ENCODE measurements around the gene MKNK1.

MKNK1 gene

DNA sequence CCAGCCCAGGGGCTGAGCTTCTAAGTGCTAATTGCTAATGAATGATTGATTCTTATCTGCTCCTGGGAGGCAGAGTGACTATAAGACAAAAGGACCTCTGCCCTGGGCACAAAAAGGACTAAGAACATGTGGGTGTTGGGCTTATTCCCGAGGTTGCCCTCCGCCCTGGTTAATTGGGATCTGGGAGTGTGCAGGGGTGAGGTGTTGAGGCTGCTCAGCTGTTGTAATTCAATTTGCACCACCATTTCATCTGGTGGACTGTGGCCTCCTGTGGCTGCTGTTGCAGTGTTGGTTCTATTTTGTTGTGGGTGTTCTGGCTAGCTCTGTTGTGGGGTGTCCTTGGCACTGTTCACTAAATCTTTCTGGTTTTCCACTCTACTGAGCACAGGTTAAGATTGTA, 65.9 kb downstream of the MKNK1 start:
- DNase-seq (ENCODE audit: low read depth) = no peak

DNA sequence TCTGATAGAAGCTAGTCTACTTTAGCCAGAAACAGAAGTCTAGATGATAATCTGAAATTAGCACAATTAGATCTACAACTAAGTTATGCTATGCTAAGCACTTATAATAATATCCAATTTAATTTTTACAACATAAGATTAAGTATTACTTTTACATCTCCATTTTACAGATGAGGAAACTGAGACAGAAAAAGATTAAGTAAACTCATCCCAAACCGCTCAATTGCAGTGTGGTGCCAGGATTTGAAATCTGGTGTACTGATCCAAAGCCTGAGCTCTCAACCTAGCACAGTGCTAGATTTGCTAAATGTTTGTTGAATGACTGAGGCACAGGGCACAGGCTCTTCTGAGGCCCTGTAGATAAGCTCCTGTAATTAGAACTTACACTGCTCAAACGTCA, 66.4 kb downstream of the MKNK1 start:
- DNase-seq (ENCODE audit: low read depth) = no peak

DNA sequence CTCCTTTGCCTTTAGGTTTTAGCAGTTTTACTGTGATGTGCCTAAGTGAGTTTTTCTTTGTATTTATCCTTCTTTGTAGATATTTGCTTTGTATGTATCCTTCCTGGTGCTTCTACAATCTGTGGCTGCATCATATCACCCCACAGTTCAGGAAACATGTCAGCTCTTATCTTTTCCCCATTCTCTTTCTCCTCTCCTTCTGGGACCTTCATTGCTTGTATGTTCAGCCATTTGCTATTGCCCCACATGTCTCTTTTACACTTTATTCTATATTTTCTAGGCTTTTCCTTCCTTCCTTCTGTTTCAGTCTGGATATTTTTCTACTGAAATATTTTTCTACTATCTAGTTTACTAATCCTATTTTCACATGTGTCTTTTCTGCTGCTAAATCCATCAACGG, 67.5 kb downstream of the MKNK1 start:
- no peak for DNase-seq (ENCODE audit: low read depth)

DNA sequence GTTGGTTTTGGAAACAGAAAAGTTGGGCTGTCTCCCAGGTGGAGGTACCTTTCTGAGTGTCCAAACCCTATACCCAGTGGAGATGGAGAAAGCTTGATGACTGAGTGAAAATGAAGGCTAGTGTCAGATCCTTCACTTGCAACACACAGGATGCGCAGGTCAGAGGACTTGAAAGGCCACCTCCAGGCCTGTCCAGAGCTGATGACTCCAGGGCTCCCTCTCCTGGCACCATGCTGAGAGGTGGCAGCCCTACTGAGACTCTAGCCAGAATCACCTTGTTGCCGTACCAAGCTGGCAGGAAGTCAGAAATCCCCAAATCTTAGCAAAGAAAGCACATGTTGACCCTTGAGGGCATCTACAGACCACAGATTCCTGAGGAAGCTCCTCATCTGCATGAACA, 69.0 kb downstream of the MKNK1 start:
- no peak for DNase-seq (ENCODE audit: low read depth)

DNA sequence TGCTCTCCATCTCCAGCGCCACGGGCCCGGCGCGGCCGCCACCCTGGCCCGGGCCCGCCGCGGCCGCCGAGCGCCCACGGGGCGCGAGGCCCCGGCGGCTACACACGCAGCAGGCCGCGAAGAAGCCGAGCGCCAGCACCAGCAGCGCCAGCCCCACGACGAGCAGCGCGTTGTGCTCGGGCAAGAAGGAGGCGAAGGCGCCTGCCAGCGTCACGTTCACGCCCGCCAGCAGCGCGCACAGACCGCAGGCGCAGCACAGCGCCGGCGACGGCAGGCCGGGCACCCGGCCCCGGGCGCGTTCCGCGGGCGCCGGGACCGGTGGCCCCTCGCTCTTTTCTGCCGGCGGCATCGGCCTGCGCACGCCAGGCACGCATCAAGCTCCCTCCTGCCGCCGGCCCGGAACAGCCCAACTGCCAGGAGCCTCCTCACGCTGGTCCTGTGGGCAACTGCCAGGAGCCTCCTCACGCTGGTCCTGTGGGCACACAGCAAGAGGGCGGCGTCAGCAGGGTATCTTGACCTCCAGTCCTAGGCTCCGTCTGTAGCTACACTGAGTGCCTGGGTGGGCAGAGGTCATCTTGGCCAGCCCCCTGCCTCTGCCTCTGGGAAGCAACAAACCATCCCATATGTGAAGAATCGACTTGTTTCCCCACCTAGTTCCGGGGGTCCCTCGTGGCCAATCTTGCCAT, 70.7 kb downstream of the MKNK1 start:
- peak; percentile 6 for DNase-seq (ENCODE audit: low read depth)

DNA sequence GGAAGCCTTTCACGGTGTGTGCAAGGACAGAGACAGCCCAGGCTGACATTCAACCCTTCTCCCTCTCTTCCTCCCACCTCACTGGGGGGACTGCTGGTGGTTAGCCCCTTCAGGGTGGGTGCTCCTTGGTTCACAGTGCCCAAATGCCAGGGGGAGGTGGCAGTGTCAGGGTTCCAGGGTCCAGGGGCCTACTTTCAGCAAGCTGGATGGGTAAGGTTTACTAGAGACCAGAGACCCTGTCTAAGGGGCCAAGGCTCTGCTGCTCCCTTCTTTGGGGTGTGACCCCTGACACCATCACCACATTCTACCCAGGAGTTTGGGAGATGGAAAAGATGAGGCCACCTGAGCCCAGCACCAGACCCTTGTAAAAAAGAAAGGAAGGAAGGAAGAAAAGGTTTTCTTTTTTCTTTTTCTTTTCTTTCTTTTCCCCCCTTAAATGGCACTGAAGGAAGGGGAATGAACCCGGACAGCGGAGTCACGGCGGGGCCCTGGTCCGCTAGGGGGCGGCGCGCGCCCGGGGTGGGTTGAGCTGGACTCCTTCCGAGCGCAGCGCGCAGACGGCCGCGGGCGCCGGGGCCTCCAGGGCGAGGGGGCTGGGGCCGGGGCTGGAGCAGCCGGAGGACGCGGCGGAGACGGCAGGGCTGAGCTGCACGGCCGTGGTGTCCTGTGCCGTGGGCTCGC, 71.4 kb downstream of the MKNK1 start:
- peak; percentile 43 for DNase-seq (ENCODE audit: low read depth)

DNA sequence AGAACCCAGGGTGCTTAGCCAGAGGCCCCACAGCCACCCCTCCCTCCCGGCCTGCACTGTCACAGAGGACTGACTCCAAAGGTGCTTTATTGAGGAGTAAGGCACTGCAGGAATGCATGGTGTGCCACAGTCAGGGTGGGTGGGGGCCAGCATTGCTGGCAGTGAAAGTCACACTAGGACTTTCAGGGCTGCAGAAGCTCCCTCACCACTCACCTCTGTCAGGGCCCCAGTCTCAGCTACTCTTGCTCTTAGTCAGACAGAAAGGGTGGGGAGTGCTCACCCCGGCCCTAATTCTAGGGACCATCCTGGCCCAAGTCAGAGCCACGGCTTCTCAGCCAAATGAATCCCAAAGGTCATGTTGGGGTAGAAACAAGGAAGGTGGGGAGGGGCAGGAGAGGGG, 72.0 kb downstream of the MKNK1 start:
- DNase-seq (ENCODE audit: low read depth) = no peak

DNA sequence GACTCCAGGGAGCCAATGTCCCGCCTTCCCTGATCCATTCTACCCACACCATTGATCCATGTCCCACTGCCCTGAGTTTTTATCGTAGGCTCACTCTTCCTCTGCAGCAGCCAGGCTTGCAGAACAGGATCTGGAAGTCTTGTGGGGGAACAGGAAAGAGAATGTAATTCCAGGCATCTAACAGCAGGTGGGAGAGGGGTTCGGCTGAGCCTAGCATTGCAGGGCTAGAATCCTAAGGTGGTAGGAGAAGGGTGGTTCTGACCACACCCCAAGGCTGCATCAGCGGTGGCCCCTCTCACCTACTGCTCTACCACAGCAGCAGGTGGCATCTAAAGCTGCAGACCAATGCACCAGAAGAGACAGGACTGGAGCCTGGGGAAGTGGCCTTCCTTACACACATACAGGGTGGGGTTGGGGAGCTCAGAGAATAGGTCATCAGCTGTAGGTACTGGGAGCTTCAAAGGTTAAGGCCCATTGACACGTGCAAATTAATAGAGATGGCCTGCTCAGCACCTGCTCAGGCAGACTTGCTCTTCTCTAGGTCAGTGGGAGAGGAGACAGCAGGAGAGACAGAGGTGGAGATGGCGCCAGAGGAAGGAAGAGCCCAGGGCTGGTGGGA, 73.2 kb downstream of the MKNK1 start:
- DNase-seq (ENCODE audit: low read depth) = no peak

DNA sequence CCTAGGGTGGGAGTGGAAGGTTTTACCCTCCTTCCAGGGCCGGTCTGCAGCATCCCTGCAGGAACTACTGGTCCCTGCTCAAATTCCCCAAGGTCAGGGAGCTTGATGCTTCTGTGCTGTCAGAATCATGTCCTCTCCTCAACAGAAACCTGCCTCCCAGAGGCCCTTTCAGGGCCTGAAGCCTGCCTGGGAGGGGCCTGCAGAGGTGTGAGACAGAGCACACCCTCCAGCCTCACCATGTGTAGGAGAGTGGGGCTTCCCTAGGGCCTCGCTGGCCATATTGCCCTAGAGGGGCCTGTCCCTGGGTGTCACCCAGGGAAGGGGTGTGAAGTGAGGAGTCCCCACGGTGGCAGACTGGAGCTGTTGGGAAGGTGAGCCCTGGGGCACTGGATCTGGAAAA, 73.8 kb downstream of the MKNK1 start:
- DNase-seq (ENCODE audit: low read depth) = no peak

DNA sequence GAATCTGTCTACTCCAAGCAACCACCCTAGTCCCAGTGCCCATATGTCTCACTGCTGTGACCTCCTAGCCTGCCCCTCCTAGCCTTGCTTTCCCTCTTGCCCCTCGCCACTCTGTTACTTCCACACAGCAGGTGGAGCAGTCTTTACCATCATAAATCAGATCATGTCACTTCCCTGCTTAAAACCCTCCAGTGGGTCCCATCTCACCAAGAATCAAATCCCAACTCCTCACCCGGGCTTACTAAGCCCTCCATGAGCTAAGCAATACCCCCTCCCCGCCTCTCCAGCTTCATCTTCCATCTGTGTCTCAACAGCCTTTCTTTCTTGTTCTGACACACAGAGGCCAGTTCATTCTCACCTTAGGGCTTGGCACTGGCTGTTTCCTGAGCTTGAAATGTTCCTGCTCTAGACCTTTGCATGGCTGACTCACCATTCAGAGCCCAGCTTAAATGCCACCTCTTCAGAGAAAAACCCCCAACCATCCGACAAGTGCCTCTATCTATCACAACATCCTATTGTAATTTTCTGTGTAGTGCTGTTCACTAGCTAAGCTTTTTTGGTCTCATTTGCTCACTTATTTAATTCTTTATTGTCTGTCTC, 74.9 kb downstream of the MKNK1 start:
- DNase-seq (ENCODE audit: low read depth) = no peak

DNA sequence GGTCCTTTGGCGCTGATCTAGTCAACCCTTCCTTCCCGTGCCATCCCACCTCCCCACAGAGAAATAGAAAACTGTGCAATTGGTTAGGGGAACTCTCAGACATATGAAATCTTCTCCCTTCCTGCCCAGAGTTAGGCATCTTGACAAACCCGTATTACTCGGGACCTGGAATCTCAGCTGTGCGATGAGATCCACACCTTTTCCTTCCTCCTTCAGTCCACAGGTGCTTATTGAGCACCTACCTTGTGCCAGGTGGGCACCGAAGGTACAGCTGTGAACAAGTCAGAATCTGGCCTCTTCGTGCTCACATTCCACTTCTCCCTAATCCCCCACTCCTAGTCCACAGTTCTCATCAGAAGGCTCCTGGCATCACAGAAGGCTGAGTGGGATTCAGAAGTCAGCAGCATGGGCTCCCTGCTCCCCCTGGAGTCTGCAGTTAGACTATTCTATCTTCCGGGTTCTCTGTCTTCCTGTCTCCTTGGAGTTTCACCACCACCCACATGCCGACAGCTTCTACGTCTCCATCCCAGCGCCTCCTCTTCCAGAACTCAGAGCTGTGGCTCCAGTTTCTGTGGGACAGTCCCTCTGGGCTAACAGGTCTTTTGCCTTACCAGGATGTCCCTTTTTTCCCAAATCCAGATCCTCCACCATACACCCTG, 75.6 kb downstream of the MKNK1 start:
- DNase-seq (ENCODE audit: low read depth) = no peak

DNA sequence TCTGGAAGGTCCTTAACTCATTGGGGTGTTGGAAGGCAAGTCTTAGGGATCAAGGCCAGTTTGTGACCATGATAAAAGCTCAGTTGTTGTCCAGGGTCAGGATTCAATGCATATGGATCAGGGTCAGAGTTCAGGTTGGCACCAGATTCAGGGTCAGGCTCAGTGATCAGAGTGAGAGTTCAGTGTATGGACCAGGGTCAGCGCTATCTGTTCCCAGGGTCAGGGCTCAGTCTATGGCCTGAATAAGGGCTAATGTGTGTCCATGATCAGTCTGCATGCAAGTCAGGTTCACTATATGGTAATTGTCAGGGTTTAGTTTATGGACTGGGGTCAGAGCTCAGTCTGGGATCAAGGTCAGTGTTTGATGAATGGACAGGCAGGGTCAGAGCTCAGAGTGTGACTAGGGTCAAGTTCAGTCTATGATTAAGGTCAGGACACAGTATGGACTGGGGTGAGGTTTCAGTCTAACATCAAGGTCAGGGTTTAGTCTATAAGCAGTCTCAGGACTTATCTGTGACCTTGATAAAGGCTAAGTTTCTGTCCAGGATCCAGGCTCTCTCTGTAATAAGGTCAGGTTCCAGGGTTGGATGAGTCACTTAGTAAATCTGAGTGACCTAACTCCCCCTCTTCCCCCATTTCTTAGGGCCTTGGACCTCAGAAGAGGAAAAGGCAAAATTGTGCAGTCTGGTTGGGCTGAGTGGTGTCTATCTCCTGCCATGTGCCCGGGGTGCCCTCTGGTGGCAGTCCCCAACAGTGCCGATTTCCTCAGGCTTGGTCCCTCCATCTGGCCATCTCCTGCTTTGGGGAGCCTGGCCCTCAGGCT, 76.4 kb downstream of the MKNK1 start:
- DNase-seq (ENCODE audit: low read depth) = peak; percentile 42

DNA sequence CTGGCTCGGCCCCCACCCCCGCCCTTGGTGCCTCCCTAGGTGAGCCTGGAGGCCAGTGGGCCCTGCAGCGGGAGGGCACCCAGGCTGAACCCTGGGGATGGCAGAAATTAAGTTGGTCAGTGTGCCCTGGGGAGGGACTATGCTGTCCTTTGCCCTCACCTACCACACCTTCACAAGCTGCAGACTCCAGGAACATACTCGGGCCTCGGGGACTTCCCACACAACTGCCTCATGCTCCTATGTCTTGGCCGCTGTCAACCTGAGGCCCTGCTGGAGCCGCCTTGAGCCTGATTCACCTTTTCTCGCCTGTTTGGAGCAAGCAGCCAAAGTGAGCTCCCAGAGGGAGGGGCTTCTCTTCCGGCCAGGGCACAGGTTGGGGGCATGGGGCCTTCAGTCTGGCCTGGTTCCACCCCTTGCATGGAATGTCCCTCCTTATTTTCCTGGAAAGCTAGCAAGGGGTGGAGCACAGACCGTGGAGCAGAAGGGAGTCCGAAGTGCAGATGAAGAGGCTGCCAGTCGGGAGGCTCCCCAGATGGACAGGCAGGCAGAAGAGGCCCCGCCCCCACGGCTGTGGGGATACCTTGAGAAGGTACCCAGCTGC, 77.3 kb downstream of the MKNK1 start:
- DNase-seq (ENCODE audit: low read depth) = no peak

DNA sequence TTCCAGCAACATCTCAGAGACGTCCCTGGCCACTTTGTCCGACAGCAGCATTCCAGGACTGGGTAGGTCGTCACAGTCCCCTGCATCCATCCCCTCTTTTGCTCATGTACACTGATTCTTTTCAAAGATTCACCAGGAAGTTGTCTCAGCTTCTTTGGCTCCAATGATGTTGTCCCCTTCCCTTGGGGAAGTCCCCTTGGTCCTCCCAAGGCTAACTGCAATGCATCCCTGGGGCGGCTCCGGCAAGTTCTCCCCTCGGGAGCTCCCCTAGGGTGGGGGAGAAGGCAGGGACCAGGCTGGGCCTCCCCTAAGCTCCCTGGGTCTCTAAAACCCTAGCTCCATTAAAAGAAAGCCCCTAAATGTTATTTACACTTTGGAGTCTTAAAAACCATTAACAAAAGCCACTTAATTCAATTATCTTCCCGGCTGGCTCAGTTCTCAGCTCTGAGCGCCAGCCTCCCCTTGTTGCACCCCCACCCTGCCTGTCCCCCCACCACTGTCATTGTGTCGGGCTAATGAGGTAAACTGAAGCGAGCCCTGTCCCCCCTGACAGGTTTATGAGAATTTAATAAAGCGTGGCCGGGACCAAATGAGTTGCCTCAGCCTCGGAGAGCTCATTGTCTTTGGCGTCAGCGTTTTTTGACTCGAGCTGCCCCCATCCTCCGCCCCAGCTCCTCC, 77.9 kb downstream of the MKNK1 start:
- no peak for DNase-seq (ENCODE audit: low read depth)

DNA sequence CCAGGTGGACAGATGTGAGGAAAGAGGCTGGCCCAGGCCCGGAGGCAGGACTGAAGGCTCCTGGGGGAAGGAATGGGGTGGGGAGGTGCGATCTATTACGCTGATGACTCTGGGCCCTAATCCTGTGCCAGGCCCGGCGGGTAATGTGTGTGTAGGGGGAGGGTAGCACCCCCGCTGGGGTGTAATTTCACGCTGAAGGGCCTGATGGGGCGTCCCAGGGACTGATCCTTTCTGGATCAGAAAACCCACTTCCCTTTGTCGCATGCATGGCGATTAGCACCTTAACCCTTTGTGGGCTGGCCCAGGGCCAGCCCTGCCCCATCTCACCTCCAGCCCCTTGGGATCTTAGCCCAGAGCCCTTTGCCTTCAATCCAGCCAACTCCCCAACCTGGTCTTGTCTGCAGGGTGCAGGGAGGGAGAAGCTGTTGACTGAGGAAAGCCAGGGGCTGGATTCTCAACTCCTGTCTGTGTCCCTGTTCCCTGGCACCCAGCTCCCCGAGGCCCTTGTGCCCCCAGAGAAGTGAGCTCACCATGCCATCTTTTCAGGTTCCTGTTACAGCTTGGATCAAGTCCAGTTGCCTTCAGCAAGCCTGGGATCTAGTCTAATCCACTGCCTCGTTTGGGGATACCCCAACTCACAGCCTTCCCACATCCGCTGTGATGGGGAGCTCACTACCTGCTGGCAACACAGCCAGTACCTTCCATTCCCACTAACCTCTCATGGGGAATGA, 78.7 kb downstream of the MKNK1 start:
- no peak for DNase-seq (ENCODE audit: low read depth)

DNA sequence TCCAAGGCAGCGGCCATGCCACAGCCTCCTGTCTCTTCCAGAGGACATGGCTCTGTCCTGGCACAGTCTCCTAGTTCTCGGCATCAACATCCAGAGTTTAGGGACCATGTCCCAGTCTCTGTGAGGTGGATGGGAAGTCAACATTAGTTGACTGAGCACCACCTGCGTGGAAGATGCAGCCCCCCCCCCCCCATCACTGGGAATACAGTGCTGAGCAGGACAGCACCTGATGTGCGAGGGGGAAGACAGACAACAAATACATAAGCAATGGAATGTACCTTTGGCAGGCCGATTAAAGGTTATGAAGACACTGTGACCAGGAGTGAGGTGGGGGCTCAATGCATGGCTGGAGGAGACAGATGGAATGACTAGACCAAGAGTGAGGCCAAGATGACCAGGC, 79.2 kb downstream of the MKNK1 start:
- no peak for DNase-seq (ENCODE audit: low read depth)

DNA sequence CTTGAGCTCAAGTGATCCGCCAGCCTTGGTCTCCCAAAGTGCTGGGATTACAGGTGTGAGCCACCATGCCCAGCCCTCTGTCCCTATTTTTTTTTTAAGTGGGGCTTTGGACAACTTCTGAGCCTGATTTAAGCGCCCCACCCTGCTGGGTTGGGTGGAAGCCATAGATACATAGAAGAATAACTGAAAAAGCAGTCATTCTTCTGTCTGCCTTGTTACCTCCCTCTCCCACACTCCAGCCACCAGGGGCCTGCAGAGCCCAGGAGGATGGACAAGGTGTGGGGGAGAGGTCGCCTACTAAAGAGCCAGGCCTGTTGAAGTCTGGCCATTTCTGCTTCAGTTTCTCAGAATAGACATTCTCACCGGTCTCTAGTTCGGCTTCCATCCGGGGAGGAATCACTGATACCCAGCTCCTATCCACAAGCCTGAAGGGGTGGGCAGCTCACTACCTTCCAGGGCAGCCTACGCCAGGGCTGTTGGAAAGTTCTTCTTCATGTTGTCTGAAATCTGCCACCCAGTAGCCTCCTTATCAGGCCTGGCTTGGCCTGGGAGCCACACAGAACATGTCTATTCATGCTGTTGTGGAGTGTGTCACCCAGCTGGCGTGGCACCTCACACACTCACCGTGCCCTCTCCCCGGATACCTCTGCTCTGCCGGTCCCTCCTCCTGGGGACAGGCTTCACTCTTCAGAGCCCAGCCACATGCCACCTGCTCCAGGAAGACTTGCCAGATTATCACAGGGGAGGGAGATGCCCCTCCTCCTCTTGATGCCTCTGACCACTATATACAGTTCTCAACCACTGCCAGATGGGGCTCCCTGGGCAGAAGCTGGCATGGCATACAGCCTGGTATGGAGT, 80.3 kb downstream of the MKNK1 start:
- no peak for DNase-seq (ENCODE audit: low read depth)

DNA sequence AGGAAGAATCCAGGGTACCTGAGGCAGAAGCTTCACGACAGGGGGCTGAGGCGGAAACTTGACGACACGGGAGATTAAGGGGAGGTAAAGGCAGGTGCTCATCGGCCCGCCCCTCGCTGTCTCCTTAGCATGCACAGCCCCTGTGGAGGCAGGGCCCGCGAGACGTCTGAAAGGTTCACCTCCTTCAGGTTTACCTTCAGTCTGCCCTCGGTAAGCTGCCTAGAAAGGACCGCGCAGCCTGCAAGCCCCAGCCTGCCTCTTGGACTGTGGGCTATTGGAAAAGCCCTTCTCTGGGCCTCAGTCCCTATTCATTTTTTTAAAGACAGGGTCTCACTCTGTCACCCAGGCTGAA, 81.1 kb downstream of the MKNK1 start:
- DNase-seq (ENCODE audit: low read depth) = no peak
